Measurements from ENCODE around the gene KSR1. TPM values are rescaled to one million over a fixed set of nuclear protein-coding genes. Genes with fewer than 3 reads are reported as not detected.

KSR1 gene
- total RNA-seq, 1 donor from 2014 or later: 90.2 TPM

DNA sequence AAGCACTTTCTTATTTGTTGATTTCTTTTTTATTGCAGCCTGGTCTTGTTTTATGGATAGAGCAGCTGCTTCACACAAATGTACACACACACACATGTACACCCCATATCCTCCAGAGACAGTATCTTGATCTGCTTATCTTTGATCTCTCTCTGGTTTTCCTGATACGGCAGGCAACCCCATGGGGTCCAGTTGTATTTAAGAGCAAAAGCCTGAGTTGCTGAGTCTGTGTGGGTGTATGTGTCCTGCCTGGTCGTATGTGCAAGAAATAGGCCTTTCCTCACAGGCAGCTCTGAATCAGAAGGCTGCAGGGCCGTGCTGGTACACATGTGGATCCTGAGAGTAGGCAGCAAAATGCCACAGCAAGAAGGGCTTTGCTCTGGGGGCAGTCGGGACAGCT, 160.2 kb downstream of the KSR1 start:
- no peak for TF ChIP-seq EZH2 (IDR thresholded peaks at IDR 0.05; ENCODE audit: insufficient read depth, low read length)
- TF ChIP-seq, protein P1, sequence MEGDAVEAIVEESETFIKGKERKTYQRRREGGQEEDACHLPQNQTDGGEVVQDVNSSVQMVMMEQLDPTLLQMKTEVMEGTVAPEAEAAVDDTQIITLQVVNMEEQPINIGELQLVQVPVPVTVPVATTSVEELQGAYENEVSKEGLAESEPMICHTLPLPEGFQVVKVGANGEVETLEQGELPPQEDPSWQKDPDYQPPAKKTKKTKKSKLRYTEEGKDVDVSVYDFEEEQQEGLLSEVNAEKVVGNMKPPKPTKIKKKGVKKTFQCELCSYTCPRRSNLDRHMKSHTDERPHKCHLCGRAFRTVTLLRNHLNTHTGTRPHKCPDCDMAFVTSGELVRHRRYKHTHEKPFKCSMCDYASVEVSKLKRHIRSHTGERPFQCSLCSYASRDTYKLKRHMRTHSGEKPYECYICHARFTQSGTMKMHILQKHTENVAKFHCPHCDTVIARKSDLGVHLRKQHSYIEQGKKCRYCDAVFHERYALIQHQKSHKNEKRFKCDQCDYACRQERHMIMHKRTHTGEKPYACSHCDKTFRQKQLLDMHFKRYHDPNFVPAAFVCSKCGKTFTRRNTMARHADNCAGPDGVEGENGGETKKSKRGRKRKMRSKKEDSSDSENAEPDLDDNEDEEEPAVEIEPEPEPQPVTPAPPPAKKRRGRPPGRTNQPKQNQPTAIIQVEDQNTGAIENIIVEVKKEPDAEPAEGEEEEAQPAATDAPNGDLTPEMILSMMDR (IDR thresholded peaks at IDR 0.05; ENCODE audit: insufficient read depth, low read depth, low read length): no peak
- FAIRE-seq (no peak), DNase-seq (ENCODE audit: low read depth) (no peak)
- Histone ChIP-seq H3K4me2 (ENCODE audit: low read length) (no peak overlapping the region), H3K4me1 (ENCODE audit: insufficient read depth, low read length) (no peaks in the 10 kb centered on the region), H3K36me3 (ENCODE audit: insufficient read depth, low read length) (peaks cover 40% of the 10 kb centered on the region), H2AFZ (ENCODE audit: low read depth, low read length) (no peak overlapping the region), H3K9ac (ENCODE audit: low read length) (no peak overlapping the region), H3K4me3 (ENCODE audit: insufficient read depth, low read depth, low read length) (no peak overlapping the region), H4K20me1 (ENCODE audit: insufficient read depth, low read length) (peaks cover 15% of the 10 kb centered on the region), H3K27ac (ENCODE audit: low read depth, low read length) (no peak overlapping the region), H3K79me2 (ENCODE audit: insufficient read depth, low read length) (no peaks in the 10 kb centered on the region), H3K9me3 (ENCODE audit: insufficient read depth, low read depth, low read length) (no peaks in the 10 kb centered on the region), H3K27me3 (ENCODE audit: insufficient read depth, low read length) (no peaks in the 10 kb centered on the region)
- Mint-ChIP-seq H3K27ac (ENCODE audit: unreplicated experiment) (no peak overlapping the region), H3K27me3 (ENCODE audit: low read depth, unreplicated experiment) (no peaks in the 10 kb centered on the region), H3K9me3 (ENCODE audit: unreplicated experiment) (no peaks in the 10 kb centered on the region), H3K36me3 (ENCODE audit: low read depth, unreplicated experiment) (peaks cover 37% of the 10 kb centered on the region), H3K4me1 (ENCODE audit: low read depth, unreplicated experiment) (peaks cover 7% of the 10 kb centered on the region), H3K4me3 (ENCODE audit: unreplicated experiment) (no peak overlapping the region)

DNA sequence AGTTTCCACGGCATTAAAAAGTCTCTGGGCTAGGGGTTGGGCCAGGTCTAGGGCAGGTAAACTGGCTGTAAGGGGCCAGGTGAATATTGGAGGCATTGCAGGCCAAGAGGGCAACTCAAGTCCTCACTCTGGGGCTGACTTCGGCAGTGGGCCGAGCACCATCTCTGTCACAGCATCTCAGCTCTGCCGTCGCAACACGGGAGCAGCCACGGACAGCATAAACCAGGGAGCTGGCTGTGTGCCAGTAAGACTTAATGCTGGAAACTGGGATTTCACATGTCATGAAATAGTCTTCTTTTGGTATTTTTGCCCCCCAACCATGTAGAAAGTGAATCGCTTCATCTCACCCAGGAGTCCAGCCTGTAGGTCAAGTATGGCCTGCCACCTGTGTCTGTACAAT, 162.2 kb downstream of the KSR1 start:
- H3K9ac ChIP-seq (ENCODE audit: low read length): no peak overlapping the region
- FAIRE-seq: no peak
- no peak overlapping the region for H3K4me2 ChIP-seq (ENCODE audit: low read length)
- no peak for DNase-seq (ENCODE audit: low read depth)
- no peaks in the 10 kb centered on the region for H3K9me3 Mint-ChIP-seq (ENCODE audit: unreplicated experiment)
- no peak overlapping the region for H3K4me3 Mint-ChIP-seq (ENCODE audit: unreplicated experiment)
- H2AFZ ChIP-seq (ENCODE audit: low read depth, low read length): no peak overlapping the region
- no peak overlapping the region for H3K4me3 ChIP-seq (ENCODE audit: insufficient read depth, low read depth, low read length)
- no peaks in the 10 kb centered on the region for H3K27me3 ChIP-seq (ENCODE audit: insufficient read depth, low read length)
- H4K20me1 ChIP-seq (ENCODE audit: insufficient read depth, low read length): peaks cover 21% of the 10 kb centered on the region
- no peak overlapping the region for H3K27ac ChIP-seq (ENCODE audit: low read depth, low read length)
- no peaks in the 10 kb centered on the region for H3K79me2 ChIP-seq (ENCODE audit: insufficient read depth, low read length)
- no peak overlapping the region for H3K27ac Mint-ChIP-seq (ENCODE audit: unreplicated experiment)
- H3K27me3 Mint-ChIP-seq (ENCODE audit: low read depth, unreplicated experiment): no peaks in the 10 kb centered on the region
- H3K36me3 Mint-ChIP-seq (ENCODE audit: low read depth, unreplicated experiment): peaks cover 44% of the 10 kb centered on the region
- no peaks in the 10 kb centered on the region for H3K4me1 ChIP-seq (ENCODE audit: insufficient read depth, low read length)
- H3K4me1 Mint-ChIP-seq (ENCODE audit: low read depth, unreplicated experiment): peaks cover 4% of the 10 kb centered on the region
- no peak for TF ChIP-seq EZH2 (IDR thresholded peaks at IDR 0.05; ENCODE audit: insufficient read depth, low read length)
- TF ChIP-seq, protein P1 (IDR thresholded peaks at IDR 0.05; ENCODE audit: insufficient read depth, low read depth, low read length): no peak
- H3K9me3 ChIP-seq (ENCODE audit: insufficient read depth, low read depth, low read length): no peaks in the 10 kb centered on the region
- H3K36me3 ChIP-seq (ENCODE audit: insufficient read depth, low read length): peaks cover 38% of the 10 kb centered on the region

DNA sequence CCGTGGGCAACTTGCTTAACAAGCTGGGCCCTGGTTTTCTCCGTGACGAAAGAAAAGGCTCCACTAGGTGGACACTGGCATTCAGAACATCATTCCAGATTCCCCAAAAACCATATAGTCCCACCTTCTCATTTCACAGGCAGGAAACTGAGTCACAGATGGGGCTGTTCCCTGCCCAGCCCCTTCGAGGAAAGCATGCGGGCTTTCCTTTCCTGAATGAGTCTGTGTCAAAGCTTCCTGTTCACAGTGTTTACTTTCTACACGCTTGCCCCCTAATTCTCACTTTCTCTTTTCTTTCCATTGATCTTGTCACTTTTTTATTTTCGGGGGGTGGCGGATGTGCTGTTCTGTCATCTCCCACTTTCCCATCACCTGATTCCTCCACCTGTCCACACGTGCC, 164.5 kb downstream of the KSR1 start:
- H3K79me2 ChIP-seq (ENCODE audit: insufficient read depth, low read length): no peaks in the 10 kb centered on the region
- H3K4me1 Mint-ChIP-seq (ENCODE audit: low read depth, unreplicated experiment): peaks cover 2% of the 10 kb centered on the region
- peaks cover 40% of the 10 kb centered on the region for H3K36me3 ChIP-seq (ENCODE audit: insufficient read depth, low read length)
- H3K27me3 Mint-ChIP-seq (ENCODE audit: low read depth, unreplicated experiment): no peaks in the 10 kb centered on the region
- no peak overlapping the region for H3K9ac ChIP-seq (ENCODE audit: low read length)
- no peak overlapping the region for H2AFZ ChIP-seq (ENCODE audit: low read depth, low read length)
- no peaks in the 10 kb centered on the region for H3K27me3 ChIP-seq (ENCODE audit: insufficient read depth, low read length)
- no peak overlapping the region for H3K27ac ChIP-seq (ENCODE audit: low read depth, low read length)
- H3K4me2 ChIP-seq (ENCODE audit: low read length): no peak overlapping the region
- no peaks in the 10 kb centered on the region for H3K4me1 ChIP-seq (ENCODE audit: insufficient read depth, low read length)
- FAIRE-seq (no peak), DNase-seq (ENCODE audit: low read depth) (no peak)
- H4K20me1 ChIP-seq (ENCODE audit: insufficient read depth, low read length): peaks cover 23% of the 10 kb centered on the region
- H3K4me3 ChIP-seq (ENCODE audit: insufficient read depth, low read depth, low read length): no peak overlapping the region
- H3K36me3 Mint-ChIP-seq (ENCODE audit: low read depth, unreplicated experiment): peaks cover 48% of the 10 kb centered on the region
- no peak overlapping the region for H3K4me3 Mint-ChIP-seq (ENCODE audit: unreplicated experiment)
- H3K27ac Mint-ChIP-seq (ENCODE audit: unreplicated experiment): no peak overlapping the region
- TF ChIP-seq, protein P1 (IDR thresholded peaks at IDR 0.05; ENCODE audit: insufficient read depth, low read depth, low read length): no peak
- no peak for TF ChIP-seq EZH2 (IDR thresholded peaks at IDR 0.05; ENCODE audit: insufficient read depth, low read length)
- H3K9me3 ChIP-seq (ENCODE audit: insufficient read depth, low read depth, low read length): no peaks in the 10 kb centered on the region
- no peaks in the 10 kb centered on the region for H3K9me3 Mint-ChIP-seq (ENCODE audit: unreplicated experiment)
